Lower lobe of right lung (tissue), 2 donors: ENCODE results near the gene PTBP1. TPM values are rescaled to one million over a fixed set of nuclear protein-coding genes. Genes with fewer than 3 reads are reported as not detected.

ENCODE experiments used
- ATAC-seq, 2 donors: fragments of 200-7000 bp; cut with Tn5 transposase; one replicate each; pipeline ENCODE4 v1.9.1; 2020 to 2022; ENCODE audit warnings: mild to moderate bottlenecking in 2 of 2, moderate library complexity in 2 of 2
- DNase-seq: peaks from one replicate; pipeline ENCODE4 v3.0.0-alpha.2; 2020
- H3K27ac ChIP-seq: fragments of 200-600 bp; one replicate; pipeline ENCODE4 v1.8.0; 2022
- H3K27me3 ChIP-seq: fragments of 200-600 bp; one replicate; pipeline ENCODE4 v1.8.0; 2022; ENCODE audit warnings: low read depth
- H3K36me3 ChIP-seq: fragments of 200-600 bp; one replicate; pipeline ENCODE4 v1.8.0; 2022; ENCODE audit warnings: mild to moderate bottlenecking
- H3K4me1 ChIP-seq: fragments of 200-600 bp; one replicate; pipeline ENCODE4 v1.8.0; 2022
- H3K4me3 ChIP-seq: fragments of 200-600 bp; one replicate; pipeline ENCODE4 v1.8.0; 2022; ENCODE audit warnings: mild to moderate bottlenecking
- H3K9me3 ChIP-seq: fragments of 200-600 bp; one replicate; pipeline ENCODE4 v1.8.0; 2022
- intact Hi-C: fragments of 100-400 bp; cut with DNase I; formaldehyde crosslinking; loops from one replicate; pipeline ENCODE4 v1.11.0; 2022
- total RNA-seq: library from RNA; stranded (reverse); fragmentation: NEBNext Ultra II Directional; extraction: Animal tissue kit (Norgen Biotek cat#: 25700); gene quantifications from one replicate; pipeline ENCODE4 v1.2.1, GENCODE V29; 2021
- TF ChIP-seq, protein P1 (sequence below): fragments of 200-600 bp; IDR thresholded peaks from one replicate; pipeline ENCODE4 v1.8.0; 2022; ENCODE audit warnings: antibody characterized with exemption, mild to moderate bottlenecking
- donor health status: DM: no; HTN: yes; CAD: no; lungs with severe emphysema.

The PTBP1 gene
- total RNA-seq, 1 donor from 2014 or later, result 254 TPM

DNA sequence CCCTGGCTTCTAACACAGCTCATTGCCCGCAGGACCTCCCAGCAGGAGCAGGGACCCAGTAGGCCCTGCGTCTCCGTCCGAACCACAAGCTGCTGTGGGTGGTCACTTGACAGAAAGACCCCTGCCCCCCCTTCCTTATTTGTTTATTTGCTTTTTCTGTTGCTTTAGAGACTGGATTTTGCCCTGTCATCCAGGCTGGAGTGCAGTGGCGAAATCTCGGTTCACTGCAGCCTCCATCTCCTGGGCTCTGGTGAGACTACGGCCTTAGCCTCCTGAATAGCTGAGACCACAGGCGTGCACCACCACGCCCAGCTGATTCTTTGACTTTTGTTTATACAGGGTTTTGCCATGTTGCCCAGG is 7.6 kb upstream of the PTBP1 start:
- Histone ChIP-seq H3K4me3 (peak overlapping the region; percentile 6), H3K9me3 (no peaks in the 10 kb centered on the region), H3K27me3 (no peaks in the 10 kb centered on the region), H3K4me1 (peaks cover 38% of the 10 kb centered on the region), H3K27ac (peak overlapping the region; percentile 77), H3K36me3 (peaks cover 6% of the 10 kb centered on the region)
- intact Hi-C loops, result no loop called here
- TF ChIP-seq, protein P1, sequence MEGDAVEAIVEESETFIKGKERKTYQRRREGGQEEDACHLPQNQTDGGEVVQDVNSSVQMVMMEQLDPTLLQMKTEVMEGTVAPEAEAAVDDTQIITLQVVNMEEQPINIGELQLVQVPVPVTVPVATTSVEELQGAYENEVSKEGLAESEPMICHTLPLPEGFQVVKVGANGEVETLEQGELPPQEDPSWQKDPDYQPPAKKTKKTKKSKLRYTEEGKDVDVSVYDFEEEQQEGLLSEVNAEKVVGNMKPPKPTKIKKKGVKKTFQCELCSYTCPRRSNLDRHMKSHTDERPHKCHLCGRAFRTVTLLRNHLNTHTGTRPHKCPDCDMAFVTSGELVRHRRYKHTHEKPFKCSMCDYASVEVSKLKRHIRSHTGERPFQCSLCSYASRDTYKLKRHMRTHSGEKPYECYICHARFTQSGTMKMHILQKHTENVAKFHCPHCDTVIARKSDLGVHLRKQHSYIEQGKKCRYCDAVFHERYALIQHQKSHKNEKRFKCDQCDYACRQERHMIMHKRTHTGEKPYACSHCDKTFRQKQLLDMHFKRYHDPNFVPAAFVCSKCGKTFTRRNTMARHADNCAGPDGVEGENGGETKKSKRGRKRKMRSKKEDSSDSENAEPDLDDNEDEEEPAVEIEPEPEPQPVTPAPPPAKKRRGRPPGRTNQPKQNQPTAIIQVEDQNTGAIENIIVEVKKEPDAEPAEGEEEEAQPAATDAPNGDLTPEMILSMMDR, result no peak
- no peak for DNase-seq
- no peak for ATAC-seq

DNA sequence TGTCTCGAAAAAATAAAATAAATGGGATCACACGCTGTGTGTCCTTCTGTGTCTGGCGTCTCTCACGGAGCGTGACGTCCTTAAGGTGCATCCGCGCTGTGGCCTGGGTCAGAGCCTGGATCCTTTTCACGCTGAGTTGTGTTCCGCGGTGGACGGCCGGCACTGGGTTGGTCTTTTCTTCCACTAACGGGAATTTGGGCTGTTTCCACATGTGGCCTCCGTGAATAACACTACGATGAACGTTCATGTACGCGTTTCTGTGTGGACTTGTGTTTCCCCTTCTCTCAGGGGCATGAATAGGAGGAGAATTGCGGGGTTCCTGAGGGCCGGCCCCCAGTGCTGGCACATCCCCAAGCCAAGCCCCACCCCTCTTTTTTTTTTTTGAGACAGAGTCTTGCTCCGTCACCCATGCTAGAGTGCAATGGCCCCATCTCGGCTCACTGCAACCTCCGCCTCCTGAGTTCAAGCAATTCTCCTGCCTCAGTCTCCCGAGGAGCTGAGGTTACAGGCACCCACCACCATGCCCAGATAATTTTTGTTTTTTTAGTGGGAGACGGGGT is 6.2 kb upstream of the PTBP1 start:
- Histone ChIP-seq H3K4me3 (no peak overlapping the region), H3K9me3 (no peaks in the 10 kb centered on the region), H3K27me3 (no peaks in the 10 kb centered on the region), H3K36me3 (peaks cover 6% of the 10 kb centered on the region), H3K27ac (peak overlapping the region; percentile 49), H3K4me1 (peaks cover 43% of the 10 kb centered on the region)
- no peak for DNase-seq
- TF ChIP-seq, protein P1, result no peak
- no peak for ATAC-seq
- intact Hi-C loops, result no loop called here

DNA sequence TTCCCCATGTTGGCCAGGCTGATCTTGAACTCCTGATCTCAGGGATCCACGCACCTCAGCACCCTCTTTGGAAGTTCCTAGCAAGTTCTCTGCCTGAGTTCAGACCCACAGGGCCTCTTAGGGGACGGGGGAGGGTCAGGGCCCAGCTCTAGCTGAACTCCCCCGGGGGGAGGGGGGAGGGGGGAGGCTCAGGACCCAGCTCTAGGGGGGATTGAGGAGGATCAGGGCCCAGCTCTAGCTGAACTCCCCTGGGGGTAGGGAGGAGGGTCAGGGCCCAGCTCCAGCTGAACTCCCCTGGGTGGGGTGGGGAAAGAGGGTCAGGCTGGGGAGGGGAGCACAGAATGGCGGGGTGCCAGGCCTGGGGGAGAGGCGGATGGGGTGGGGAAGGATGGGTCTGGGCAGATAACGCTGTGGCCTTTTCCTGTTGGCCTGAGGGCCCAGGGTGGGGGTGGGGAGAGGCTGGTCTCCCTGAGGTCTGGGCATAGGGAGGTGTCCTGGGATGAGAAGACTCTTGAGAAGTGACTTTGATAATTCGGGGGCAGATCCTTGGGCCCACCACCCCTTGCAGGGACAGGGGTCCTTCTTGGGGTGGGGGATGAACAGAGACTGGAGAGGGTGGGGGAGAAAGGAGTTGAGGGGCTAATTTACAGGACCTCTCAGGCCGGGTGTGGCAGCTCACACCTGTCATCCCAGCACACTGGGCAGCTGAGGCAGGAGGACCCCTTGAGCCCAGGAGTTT is 5.5 kb upstream of the PTBP1 start:
- Histone ChIP-seq H3K27ac (peak overlapping the region; percentile 76), H3K4me3 (no peak overlapping the region), H3K9me3 (no peaks in the 10 kb centered on the region), H3K36me3 (peaks cover 6% of the 10 kb centered on the region), H3K4me1 (peaks cover 48% of the 10 kb centered on the region), H3K27me3 (no peaks in the 10 kb centered on the region)
- intact Hi-C loops, result no loop called here
- TF ChIP-seq, protein P1, result no peak
- peak in 1 of 2 donors; percentile 4 for ATAC-seq
- peak; percentile 48 for DNase-seq

DNA sequence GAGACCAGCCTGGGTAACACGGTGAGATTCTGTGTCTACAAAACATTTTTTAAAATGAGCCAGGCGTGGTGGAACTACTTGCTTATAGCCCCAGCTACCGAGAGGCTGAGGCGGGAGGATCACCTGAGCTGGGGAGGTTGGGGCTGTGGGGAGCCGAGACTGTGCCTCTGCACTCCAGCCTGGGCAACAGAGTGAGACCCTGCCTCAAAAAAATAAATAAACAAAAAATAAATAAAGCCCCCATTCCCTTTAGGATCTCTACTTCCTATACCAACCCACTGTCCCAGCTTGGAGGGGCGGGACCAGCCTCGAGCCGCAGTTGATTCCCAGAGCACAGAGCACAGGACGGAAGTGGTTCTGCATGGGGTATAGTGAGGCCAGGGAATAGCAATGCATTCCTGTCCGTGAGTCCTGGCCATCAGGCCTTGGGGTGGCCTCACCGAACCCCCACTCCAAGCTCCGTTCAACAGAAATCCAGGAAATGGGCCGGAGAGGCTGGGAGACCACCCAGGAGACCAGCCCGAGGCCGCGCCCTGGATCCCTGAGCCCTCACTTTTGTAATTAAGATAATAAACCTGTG is 4.9 kb upstream of the PTBP1 start:
- Histone ChIP-seq H3K9me3 (no peaks in the 10 kb centered on the region), H3K27me3 (no peaks in the 10 kb centered on the region), H3K27ac (peak overlapping the region; percentile 76), H3K4me1 (peaks cover 48% of the 10 kb centered on the region), H3K36me3 (peaks cover 5% of the 10 kb centered on the region), H3K4me3 (no peak overlapping the region)
- no peak for ATAC-seq
- intact Hi-C loops, result no loop called here
- TF ChIP-seq, protein P1, result no peak
- no peak for DNase-seq

DNA sequence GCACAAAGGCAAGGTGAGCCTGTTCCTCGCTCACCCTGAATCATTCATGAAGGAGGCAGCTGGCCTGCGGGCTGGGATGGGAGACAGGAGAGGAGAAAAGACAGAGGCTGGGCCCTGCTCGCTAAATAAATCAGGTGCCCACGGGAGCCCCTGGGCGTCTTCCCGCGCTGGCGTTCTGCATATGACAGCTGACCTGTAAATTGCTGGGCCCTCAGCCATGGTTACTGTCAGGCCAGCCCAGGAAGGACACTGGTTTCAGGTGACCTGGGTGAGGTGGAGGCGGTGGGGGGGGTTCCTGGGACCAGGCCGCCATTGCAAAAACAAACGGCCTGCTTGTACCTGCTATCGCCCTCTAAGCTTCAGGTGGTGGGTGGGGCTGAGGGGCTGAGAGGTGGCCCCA is 3.4 kb upstream of the PTBP1 start:
- H3K4me1 ChIP-seq, result peaks cover 40% of the 10 kb centered on the region
- no peaks in the 10 kb centered on the region for H3K36me3 ChIP-seq
- no peaks in the 10 kb centered on the region for H3K9me3 ChIP-seq
- no peaks in the 10 kb centered on the region for H3K27me3 ChIP-seq
- DNase-seq (no peak), ATAC-seq (no peak)
- TF ChIP-seq, protein P1, result no peak
- intact Hi-C loops, result no loop called here
- H3K4me3 ChIP-seq, result no peak overlapping the region
- H3K27ac ChIP-seq, result no peak overlapping the region
